Endothelial cell of umbilical vein (primary cell): ENCODE measurements around the gene VSTM2A. TPM values are rescaled to one million over a fixed set of nuclear protein-coding genes. Genes with fewer than 3 reads are reported as not detected.

ENCODE experiments used
- BruUV-seq: library from RNA; stranded (reverse); fragments of 400-500 nt; replicated peaks from 2 replicates; lab custom pipeline; 2021; lab: Mats Ljungman, UMichigan
- CTCF ChIA-PET: fragments of 300-600, 350-600 bp; sonication (Branson Sonifier 250); formaldehyde crosslinking; loops from one replicate; lab custom pipeline; 2021; ENCODE audit warnings: antibody characterized with exemption, inconsistent platforms; lab: Charles Lee
- POLR2A ChIA-PET: fragments of 300-600, 350-600 bp; sonication (Branson Sonifier 250); formaldehyde crosslinking; loops from one replicate; lab custom pipeline; 2021; ENCODE audit warnings: antibody characterized with exemption, inconsistent platforms; lab: Charles Lee
- DNase-seq: peaks from one replicate; pipeline ENCODE4 v3.0.0-alpha.2; 2011; ENCODE audit warnings: low read depth, low spot score
- FAIRE-seq: peaks from 2 replicates; lab custom pipeline; 2011; peaks lifted over from hg19 to GRCh38; lab: Jason Lieb, UNC
- H2AFZ ChIP-seq: 2 replicates; pipeline ENCODE4 v1.6.0; 2012; ENCODE audit warnings: low read depth, low read length, control low read depth, inconsistent platforms
- H3K27ac ChIP-seq: 2 replicates; pipeline ENCODE4 v1.5.1; 2011; ENCODE audit warnings: low read depth, mild to moderate bottlenecking, control low read depth, low read length, moderate library complexity; ENCODE audit not compliant: insufficient read depth
- H3K27me3 ChIP-seq, 2 experiments: 2 replicates each; pipeline versions ENCODE4 v1.6.0 to v1.6.1; 2011; ENCODE audit warnings: low read length in 2 of 2, mixed read lengths in 1 of 2; ENCODE audit not compliant: control insufficient read depth in 2 of 2, insufficient read depth in 2 of 2
- H3K36me3 ChIP-seq, 2 experiments: 2 replicates in 1 of 2; 3 replicates in 1 of 2; pipeline ENCODE4 v1.5.1; 2011; ENCODE audit warnings: low read length in 2 of 2, mild to moderate bottlenecking in 1 of 2, moderate library complexity in 1 of 2; ENCODE audit not compliant: control insufficient read depth in 2 of 2, insufficient read depth in 2 of 2; ENCODE audit errors: extremely low read depth in 1 of 2
- H3K4me1 ChIP-seq: 3 replicates; pipeline ENCODE4 v1.5.1; 2011; ENCODE audit warnings: mild to moderate bottlenecking, low read length; ENCODE audit not compliant: control insufficient read depth, insufficient read depth; ENCODE audit errors: extremely low read depth
- H3K4me2 ChIP-seq: 2 replicates; pipeline ENCODE4 v1.6.1; 2011; ENCODE audit warnings: low read length, control low read depth, mixed read lengths; ENCODE audit not compliant: insufficient read depth
- H3K4me3 ChIP-seq, 3 experiments: fragments of 200-600 bp in 1 of 3; sonication (generic), shearing (Covaris generic) in 1 of 3; replicated peaks in 1 of 3; 2 replicates each; pipeline ENCODE4 v1.5.1; 2011 to 2016; ENCODE audit warnings: control low read depth in 3 of 3, low read length in 3 of 3, mild to moderate bottlenecking in 2 of 3, inconsistent platforms in 1 of 3, low read depth in 1 of 3, moderate library complexity in 1 of 3; ENCODE audit not compliant: insufficient read depth in 1 of 3
- H3K79me2 ChIP-seq: 2 replicates; pipeline ENCODE4 v1.6.0; 2012; ENCODE audit warnings: low read length, inconsistent platforms; ENCODE audit not compliant: control insufficient read depth, insufficient read depth
- H3K9ac ChIP-seq: replicated peaks from 2 replicates; pipeline ENCODE3; 2011; ENCODE audit warnings: low read length, control low read depth; ENCODE audit not compliant: insufficient read depth; ENCODE audit errors: extremely low read depth
- H3K9me1 ChIP-seq: replicated peaks from 3 replicates; pipeline ENCODE4 v1.6.0; 2011; ENCODE audit warnings: mild to moderate bottlenecking, low read length; ENCODE audit not compliant: control insufficient read depth, insufficient read depth; ENCODE audit errors: extremely low read depth
- H3K9me3 ChIP-seq: replicated peaks from 2 replicates; pipeline ENCODE4 v1.5.1; 2012; ENCODE audit warnings: low read length, inconsistent platforms; ENCODE audit not compliant: control insufficient read depth, insufficient read depth
- H4K20me1 ChIP-seq: replicated peaks from 2 replicates; pipeline ENCODE3; 2011; ENCODE audit warnings: mild to moderate bottlenecking, low read length; ENCODE audit not compliant: control insufficient read depth, insufficient read depth; ENCODE audit errors: extremely low read depth
- CTCF ChIP-seq, 2 donors: IDR thresholded peaks; 1 replicate in 1 of 2; 2 replicates in 1 of 2; pipeline ENCODE4 v1.5.1; 2011; ENCODE audit warnings: low read length in 2 of 2, mild to moderate bottlenecking in 2 of 2, moderate library complexity in 2 of 2, control low read depth in 1 of 2, inconsistent platforms in 1 of 2, low read depth in 1 of 2; ENCODE audit not compliant: insufficient read depth in 1 of 2; ENCODE audit errors: extremely low read depth in 1 of 2
- EZH2 ChIP-seq: IDR thresholded peaks from 2 replicates; pipeline ENCODE4 v1.6.1; 2012; ENCODE audit warnings: borderline replicate concordance, low read depth, mild to moderate bottlenecking, moderate library complexity, low read length, inconsistent platforms; ENCODE audit not compliant: severe bottlenecking
- FOS ChIP-seq: IDR thresholded peaks from 2 replicates; pipeline ENCODE4 v1.6.1; 2011; ENCODE audit warnings: mild to moderate bottlenecking, low read length, moderate library complexity, borderline replicate concordance; ENCODE audit not compliant: insufficient read depth
- GATA2 ChIP-seq: IDR thresholded peaks from 2 replicates; pipeline ENCODE4 v1.7.0; 2011; ENCODE audit warnings: low read depth, mild to moderate bottlenecking, moderate library complexity, mixed read lengths, low read length; ENCODE audit not compliant: insufficient read length, insufficient read depth
- JUN ChIP-seq: IDR thresholded peaks from 2 replicates; pipeline ENCODE4 v1.6.1; 2011; ENCODE audit warnings: borderline replicate concordance, low read depth; ENCODE audit not compliant: insufficient read length, insufficient read depth
- MYC ChIP-seq: IDR thresholded peaks from one replicate; pipeline ENCODE4 v1.6.1; 2011; ENCODE audit warnings: mild to moderate bottlenecking, low read depth, low read length
- POLR2A ChIP-seq: IDR thresholded peaks from 2 replicates; pipeline ENCODE4 v1.6.1; 2012; ENCODE audit warnings: low read depth, mild to moderate bottlenecking, control low read depth, low read length
- POLR2AphosphoS5 ChIP-seq: IDR thresholded peaks from 2 replicates; pipeline ENCODE4 v1.6.1; 2012; ENCODE audit warnings: low read depth, mild to moderate bottlenecking, control low read depth, low read length, moderate library complexity; ENCODE audit not compliant: insufficient read depth
- dilution Hi-C: fragments of 300-500 bp; cut with MboI; formaldehyde crosslinking; loops from one replicate; pipeline ENCODE4 v1.15.0; 2019; ENCODE audit warnings: low sequenced_read_pairs; ENCODE audit not compliant: extremely low pct_ligation_motif_present
- intact Hi-C: fragments of 100-400 bp; cut with micrococcal nuclease; formaldehyde crosslinking; loops from one replicate; pipeline ENCODE4 v1.10.0; 2022
- polyA plus RNA-seq, 4 experiments: library from polyadenylated mRNA; depleted of rRNA in 3 of 4; stranded (reverse) in 3 of 4; unstranded in 1 of 4; fragments of >200 nt; gene quantifications; 2 replicates each; pipeline versions ENCODE4 v1.2.1 to v1.2.3, GENCODE V29; 2011 to 2012; ENCODE audit warnings: missing spikeins in 1 of 4
- total RNA-seq: library from RNA; stranded (reverse); gene quantifications from 2 replicates; pipeline ENCODE4 v1.2.3, GENCODE V29; 2021
- TF ChIP-seq, protein P1 (sequence below): IDR thresholded peaks from 2 replicates; pipeline ENCODE4 v1.6.1; 2011; ENCODE audit not compliant: insufficient read depth, insufficient read length

The VSTM2A gene
- total and polyA plus RNA-seq, 2 donors (not counting 3 experiments of a cell fraction or from before 2014, with no cell fraction given): not detected

DNA sequence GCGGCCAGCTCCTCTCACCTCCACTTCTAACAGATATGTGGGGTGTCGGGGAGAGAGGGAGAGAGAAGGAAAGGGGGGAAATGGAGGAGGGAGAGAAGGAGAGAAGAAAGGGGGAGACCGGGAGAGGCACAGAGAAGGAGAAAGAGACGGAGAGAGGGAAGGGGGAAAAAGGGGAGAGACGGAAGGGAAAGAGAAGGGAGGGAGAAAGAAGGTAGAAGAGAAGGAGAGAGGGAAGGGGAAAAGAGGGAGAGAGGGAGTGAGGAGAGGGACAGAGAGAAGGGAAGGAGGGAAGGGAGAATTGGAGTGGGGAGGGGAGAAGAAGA, 3.0 kb downstream of the VSTM2A start:
- no peaks in the 10 kb centered on the region for H3K4me1 ChIP-seq
- FAIRE-seq: no peak
- H3K4me2 ChIP-seq: no peak overlapping the region
- H3K36me3 ChIP-seq: no peaks in the 10 kb centered on the region
- no peak overlapping the region for H2AFZ ChIP-seq
- no peaks in the 10 kb centered on the region for H3K79me2 ChIP-seq
- H3K9me3 ChIP-seq: no peaks in the 10 kb centered on the region
- H3K9ac ChIP-seq: no peak overlapping the region
- TF ChIP-seq CTCF (IDR thresholded peaks at IDR 0.05; ENCODE audit: extremely low read depth in 1 of 2, insufficient read depth in 1 of 2, low read depth in 1 of 2, low read length in 2 of 2) (no peak), GATA2 (no peak), FOS (no peak), JUN (no peak), EZH2 (no peak), POLR2A (no peak), MYC (no peak), POLR2AphosphoS5 (no peak)
- TF ChIP-seq, protein P1, sequence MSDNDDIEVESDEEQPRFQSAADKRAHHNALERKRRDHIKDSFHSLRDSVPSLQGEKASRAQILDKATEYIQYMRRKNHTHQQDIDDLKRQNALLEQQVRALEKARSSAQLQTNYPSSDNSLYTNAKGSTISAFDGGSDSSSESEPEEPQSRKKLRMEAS: no peak
- no peak overlapping the region for H3K27ac ChIP-seq
- H3K27me3 ChIP-seq: peaks cover 20 to 52% of the 10 kb centered on the region in 2 experiments
- intact Hi-C loops: no loop called here
- no peaks in the 10 kb centered on the region for H3K9me1 ChIP-seq
- no peak for DNase-seq
- BruUV-seq: no TSS peak
- ChIA-PET POLR2A (no interaction called here), CTCF (no interaction called here)
- H4K20me1 ChIP-seq: no peaks in the 10 kb centered on the region
- H3K4me3 ChIP-seq: no peak overlapping the region
- dilution Hi-C loops: no loop called here
